ENCODE results near the gene PIP4K2C. TPM values are rescaled to one million over a fixed set of nuclear protein-coding genes. Genes with fewer than 3 reads are reported as not detected.

PIP4K2C gene
- total RNA-seq, 1 experiment from 2014 or later: 88.6 TPM

GRCh38 chr12:57637364-57637763 is 46.4 kb downstream of the PIP4K2C start:
- H3K9me3 ChIP-seq (ENCODE audit: low read length): no peaks in the 10 kb centered on the region
- H3K4me2 ChIP-seq (ENCODE audit: low read length): no peak overlapping the region
- no TSS peak for BruUV-seq (replicated peaks)
- no peak for TF ChIP-seq EZH2phosphoT487 (IDR thresholded peaks at IDR 0.05; ENCODE audit: borderline replicate concordance, low read length)
- no peak for TF ChIP-seq CTCF (conservative IDR thresholded peaks at IDR 0.05; ENCODE audit: low read depth, low read length)
- no peak for TF ChIP-seq EZH2 (IDR thresholded peaks at IDR 0.05; ENCODE audit: low read length, unreplicated experiment)
- H3K79me2 ChIP-seq (ENCODE audit: low read length): peaks cover under 1% of the 10 kb centered on the region; the same call in 1 of the 2 replicates
- H3K27me3 ChIP-seq (ENCODE audit: low read length): no peaks in the 10 kb centered on the region
- no peaks in the 10 kb centered on the region for H3K36me3 ChIP-seq (ENCODE audit: low read depth, low read length)
- no peak overlapping the region for H3K27ac ChIP-seq (ENCODE audit: low read length)
- no peaks in the 10 kb centered on the region for H3F3A ChIP-seq (ENCODE audit: low read length, unreplicated experiment)
- ChIA-PET CTCF (interaction anchor here (0.6 kb wide), 1 partner anchor 76 kb away, joined by 3 read pairs; no protein-coding TSS in a partner anchor), POLR2A (ENCODE audit: unreplicated experiment) (no interaction called here)
- no peaks in the 10 kb centered on the region for H4K20me1 ChIP-seq (ENCODE audit: low read length)
- H3K4me3 ChIP-seq (ENCODE audit: low read length): no peak overlapping the region
- no peak for DNase-seq
- no peak overlapping the region for H2AFZ ChIP-seq (ENCODE audit: low read length)
- peaks cover 11% of the 10 kb centered on the region for H3K4me1 ChIP-seq (ENCODE audit: insufficient read depth, low read length)
- ATAC-seq: no peak
- no peak overlapping the region for H3K9ac ChIP-seq (ENCODE audit: low read length)
- no peaks in the 10 kb centered on the region for H3K9me2 ChIP-seq (replicated peaks; ENCODE audit: low read length)
- intact Hi-C loops (cut with micrococcal nuclease): no loop called here

- no peak overlapping the region for H3K4me2 ChIP-seq (ENCODE audit: low read length)
- no peak overlapping the region for H3K4me3 ChIP-seq (ENCODE audit: low read length)
- ChIA-PET POLR2A (ENCODE audit: unreplicated experiment) (no interaction called here), CTCF (no interaction called here)
- ATAC-seq (no peak), DNase-seq (no peak)
- no peaks in the 10 kb centered on the region for H4K20me1 ChIP-seq (ENCODE audit: low read length)
- H3K27ac ChIP-seq (ENCODE audit: low read length): no peak overlapping the region
- no peaks in the 10 kb centered on the region for H3F3A ChIP-seq (ENCODE audit: low read length, unreplicated experiment)
- no peaks in the 10 kb centered on the region for H3K9me3 ChIP-seq (ENCODE audit: low read length)
- H3K4me1 ChIP-seq (ENCODE audit: insufficient read depth, low read length): peaks cover 10% of the 10 kb centered on the region
- no peak overlapping the region for H2AFZ ChIP-seq (ENCODE audit: low read length)
- no peaks in the 10 kb centered on the region for H3K9me2 ChIP-seq (replicated peaks; ENCODE audit: low read length)
- no peak for TF ChIP-seq EZH2 (IDR thresholded peaks at IDR 0.05; ENCODE audit: low read length, unreplicated experiment)
- TF ChIP-seq CTCF (conservative IDR thresholded peaks at IDR 0.05; ENCODE audit: low read depth, low read length): no peak
- H3K9ac ChIP-seq (ENCODE audit: low read length): no peak overlapping the region
- no TSS peak for BruUV-seq (replicated peaks)
- no peaks in the 10 kb centered on the region for H3K27me3 ChIP-seq (ENCODE audit: low read length)
- intact Hi-C loops (cut with micrococcal nuclease): no loop called here
- no peaks in the 10 kb centered on the region for H3K79me2 ChIP-seq (ENCODE audit: low read length)
- no peaks in the 10 kb centered on the region for H3K36me3 ChIP-seq (ENCODE audit: low read depth, low read length)
These were observed 47.1 kb downstream of the PIP4K2C start for GRCh38 chr12:57638096-57638495.

GRCh38 chr12:57640175-57641042 is 49.4 kb downstream of the PIP4K2C start:
- Histone ChIP-seq H3K27ac (ENCODE audit: low read length) (no peak overlapping the region), H4K20me1 (ENCODE audit: low read length) (no peaks in the 10 kb centered on the region), H3K4me3 (ENCODE audit: low read length) (no peak overlapping the region), H3F3A (ENCODE audit: low read length, unreplicated experiment) (no peaks in the 10 kb centered on the region), H3K79me2 (ENCODE audit: low read length) (no peaks in the 10 kb centered on the region), H3K27me3 (ENCODE audit: low read length) (no peaks in the 10 kb centered on the region), H2AFZ (ENCODE audit: low read length) (no peak overlapping the region), H3K9me3 (ENCODE audit: low read length) (0 out of 2 replicates have a peak, but pooled peaks cover 4% of the 10 kb centered on the region), H3K9ac (ENCODE audit: low read length) (no peak overlapping the region), H3K36me3 (ENCODE audit: low read depth, low read length) (no peaks in the 10 kb centered on the region), H3K4me1 (ENCODE audit: insufficient read depth, low read length) (no peaks in the 10 kb centered on the region), H3K4me2 (ENCODE audit: low read length) (no peak overlapping the region), H3K9me2 (replicated peaks; ENCODE audit: low read length) (no peaks in the 10 kb centered on the region)
- BruUV-seq (replicated peaks): no TSS peak
- intact Hi-C loops (cut with micrococcal nuclease): no loop called here
- DNase-seq (no peak), ATAC-seq (no peak)
- CTCF ChIA-PET: no interaction called here
- POLR2A ChIA-PET (ENCODE audit: unreplicated experiment): no interaction called here
- TF ChIP-seq EZH2phosphoT487 (IDR thresholded peaks at IDR 0.05; ENCODE audit: borderline replicate concordance, low read length): no peak
- TF ChIP-seq EZH2 (IDR thresholded peaks at IDR 0.05; ENCODE audit: low read length, unreplicated experiment): no peak
- no peak for TF ChIP-seq CTCF (conservative IDR thresholded peaks at IDR 0.05; ENCODE audit: low read depth, low read length)

Measured in PC-3 (cell line).